Right cardiac atrium (tissue), 5 donors: Measurements from ENCODE around the gene ATP10A. TPM values are rescaled to one million over a fixed set of nuclear protein-coding genes. Genes with fewer than 3 reads are reported as not detected.
"Not testable (repeated sequence)": the region's sequence is repeated elsewhere in the genome, so short reads cannot be mapped to it uniquely, and the experiment has no call there.

Source experiments
- ATAC-seq, 2 donors: fragments of 200-7000 bp; cut with Tn5 transposase; one replicate each; pipeline versions ENCODE4 v1.8.0 to v1.9.1; 2020; ENCODE audit warnings: moderate library complexity in 2 of 2, mild to moderate bottlenecking in 1 of 2
- DNase-seq, 3 donors: peaks; one replicate each; pipeline ENCODE4 v3.0.0-alpha.2; 2020
- H3K27ac ChIP-seq: one replicate; pipeline ENCODE4 v1.5.1; 2013; ENCODE audit warnings: mild to moderate bottlenecking, low read length, control low read depth, moderate library complexity
- H3K27me3 ChIP-seq: one replicate; pipeline ENCODE4 v1.6.1; 2013; ENCODE audit not compliant: control insufficient read depth, insufficient read depth
- H3K4me1 ChIP-seq: one replicate; pipeline ENCODE4 v1.6.1; 2013; ENCODE audit warnings: low read length; ENCODE audit not compliant: control insufficient read depth, insufficient read depth
- H3K4me3 ChIP-seq: one replicate; pipeline ENCODE4 v1.5.1; 2013; ENCODE audit warnings: low read length, control low read depth
- H3K9me3 ChIP-seq: one replicate; pipeline ENCODE4 v1.6.1; 2013; ENCODE audit warnings: low read length; ENCODE audit not compliant: control insufficient read depth
- WGBS: extraction: QIAGEN DNeasy Blood & Tissue Kit; methylation state at CpG from one replicate; pipeline ENCODE4 v1.1.7; 2013; 5-methylcytosine and 5-hydroxymethylcytosine counted together
- intact Hi-C, 4 donors: fragments of 100-400 bp; cut with DNase I; formaldehyde crosslinking; loops; one replicate each; pipeline versions ENCODE4 v1.11.0 to v1.14.0; 2022 to 2023
- polyA plus RNA-seq: library from polyadenylated mRNA; stranded (reverse); fragments of 200-250 nt; gene quantifications from one replicate; pipeline ENCODE4 v1.2.3, GENCODE V29; 2013
- total RNA-seq, 4 donors: library from RNA; stranded (reverse); fragmentation: NEBNext Ultra II Directional; extraction: Animal tissue kit (Norgen Biotek cat#: 25700); gene quantifications; one replicate each; pipeline ENCODE4 v1.2.1, GENCODE V29; 2021
- donor health status: healthy with polysubstance abuse.
- donor health status: DM: no; HTN: yes; CAD: no.
- donor health status: DM: no; HTN: no; CAD: no.
- donor health status: DM: no; HTN: yes; CAD: no; lungs with severe emphysema.
- donor health status: DM: yes; HTN: yes; CAD: no.

Gene ATP10A
- total and polyA plus RNA-seq, 5 donors, result 0.95 to 3.0 (median 1.5) TPM

- H3K9me3 ChIP-seq, DNase-seq, ATAC-seq, H3K27me3 ChIP-seq, H3K4me3 ChIP-seq, H3K27ac ChIP-seq, H3K4me1 ChIP-seq: not testable (repeated sequence)
- WGBS, result 97% methylated on average over 8 of the region's 8 CpGs
- intact Hi-C loops, result loop anchor here in 1 of 4 donors (10.0 kb wide), 1 partner anchor 83 kb away; no protein-coding TSS in a partner anchor
These were observed 91.4 kb downstream of the ATP10A start for GRCh38 chr15:25771736-25772135.

GRCh38 chr15:25771338-25771706 is 91.8 kb downstream of the ATP10A start:
- Histone ChIP-seq H3K4me1 (peaks cover 2% of the 10 kb centered on the region), H3K27ac (no peak overlapping the region), H3K4me3 (no peak overlapping the region), H3K9me3 (no peaks in the 10 kb centered on the region), H3K27me3 (no peaks in the 10 kb centered on the region)
- intact Hi-C loops, result loop anchor here in 1 of 4 donors (10.0 kb wide), 1 partner anchor 83 kb away; no protein-coding TSS in a partner anchor
- ATAC-seq (no peak), DNase-seq (no peak)
- 42% methylated on average over 1 of the region's 1 CpG for WGBS

GRCh38 chr15:25770618-25771337 is 92.3 kb downstream of the ATP10A start:
- DNase-seq (no peak), ATAC-seq (peak in 1 of 2 donors; percentile 10)
- Histone ChIP-seq H3K4me3 (no peak overlapping the region), H3K27ac (no peak overlapping the region), H3K4me1 (peaks cover 2% of the 10 kb centered on the region), H3K9me3 (no peaks in the 10 kb centered on the region), H3K27me3 (no peaks in the 10 kb centered on the region)
- WGBS, result 75% methylated on average over 14 of the region's 14 CpGs
- intact Hi-C loops, result loop anchor here in 1 of 4 donors (10.0 kb wide), 1 partner anchor 84 kb away; no protein-coding TSS in a partner anchor

GRCh38 chr15:25770031-25770430 is 93.1 kb downstream of the ATP10A start:
- H3K4me3 ChIP-seq, result no peak overlapping the region
- H3K27ac ChIP-seq, result no peak overlapping the region
- no peak for DNase-seq
- intact Hi-C loops, result loop anchor here in 1 of 4 donors (10.0 kb wide), 1 partner anchor 85 kb away; no protein-coding TSS in a partner anchor
- no peaks in the 10 kb centered on the region for H3K9me3 ChIP-seq
- H3K4me1 ChIP-seq, result no peaks in the 10 kb centered on the region
- WGBS, result 93% methylated on average over 14 of the region's 14 CpGs
- no peaks in the 10 kb centered on the region for H3K27me3 ChIP-seq
- ATAC-seq, result no peak

- intact Hi-C loops, result no loop called here
- Histone ChIP-seq H3K27me3 (no peaks in the 10 kb centered on the region), H3K9me3 (no peaks in the 10 kb centered on the region), H3K4me3 (no peak overlapping the region), H3K4me1 (no peaks in the 10 kb centered on the region), H3K27ac (no peak overlapping the region)
- DNase-seq, result no peak
- ATAC-seq, result no peak
- WGBS, result 100% methylated on average over 1 of the region's 1 CpG
These were observed 94.9 kb downstream of the ATP10A start for GRCh38 chr15:25768271-25768670.

GRCh38 chr15:25767356-25768151 is 95.6 kb downstream of the ATP10A start:
- H3K4me3 ChIP-seq, result no peak overlapping the region
- no peaks in the 10 kb centered on the region for H3K4me1 ChIP-seq
- ATAC-seq (no peak), DNase-seq (no peak)
- intact Hi-C loops, result no loop called here
- no peak overlapping the region for H3K27ac ChIP-seq
- H3K27me3 ChIP-seq, result no peaks in the 10 kb centered on the region
- 90% methylated on average over 13 of the region's 13 CpGs for WGBS
- no peaks in the 10 kb centered on the region for H3K9me3 ChIP-seq

GRCh38 chr15:25766417-25766816 is 96.7 kb downstream of the ATP10A start:
- intact Hi-C loops, result no loop called here
- H3K27ac ChIP-seq, result no peak overlapping the region
- H3K9me3 ChIP-seq, result no peaks in the 10 kb centered on the region
- WGBS, result 95% methylated on average over 7 of the region's 7 CpGs
- no peaks in the 10 kb centered on the region for H3K27me3 ChIP-seq
- no peak overlapping the region for H3K4me3 ChIP-seq
- DNase-seq, result no peak
- ATAC-seq, result no peak
- no peaks in the 10 kb centered on the region for H3K4me1 ChIP-seq

GRCh38 chr15:25764980-25765735 is 98.0 kb downstream of the ATP10A start:
- H3K9me3 ChIP-seq, result no peaks in the 10 kb centered on the region
- no peak overlapping the region for H3K27ac ChIP-seq
- no peak overlapping the region for H3K4me3 ChIP-seq
- no peak for ATAC-seq
- WGBS, result 87% methylated on average over 14 of the region's 14 CpGs
- no peaks in the 10 kb centered on the region for H3K4me1 ChIP-seq
- DNase-seq, result no peak
- no peaks in the 10 kb centered on the region for H3K27me3 ChIP-seq
- intact Hi-C loops, result no loop called here

GRCh38 chr15:25763954-25764353 is 99.2 kb downstream of the ATP10A start:
- H3K9me3 ChIP-seq, result no peaks in the 10 kb centered on the region
- H3K4me1 ChIP-seq, result no peaks in the 10 kb centered on the region
- DNase-seq (no peak), ATAC-seq (no peak)
- WGBS, result 96% methylated on average over 7 of the region's 7 CpGs
- no peaks in the 10 kb centered on the region for H3K27me3 ChIP-seq
- H3K4me3 ChIP-seq, result no peak overlapping the region
- intact Hi-C loops, result no loop called here
- no peak overlapping the region for H3K27ac ChIP-seq

- Histone ChIP-seq H3K4me3 (no peak overlapping the region), H3K27me3 (no peaks in the 10 kb centered on the region), H3K4me1 (no peaks in the 10 kb centered on the region), H3K27ac (no peak overlapping the region), H3K9me3 (no peaks in the 10 kb centered on the region)
- no peak for ATAC-seq
- intact Hi-C loops, result no loop called here
- no peak for DNase-seq
- 59% methylated on average over 4 of the region's 4 CpGs for WGBS
These were observed 99.8 kb downstream of the ATP10A start for GRCh38 chr15:25763331-25763751.
